ENCODE results near the gene ZNF616. TPM values are rescaled to one million over a fixed set of nuclear protein-coding genes. Genes with fewer than 3 reads are reported as not detected.

Gene ZNF616
- total RNA-seq, 1 experiment from 2014 or later = 6.5 TPM

Small RNA genes lying within 50 kb of the gene (small RNA-seq; reads per million reads assigned to genes)
- 0 to 0.96 reads per million in 2 experiments for gene RPL37P23

Other genes with a start within 250 kb of the ZNF616 start
- gene ZNF649, start 234.9 kb downstream of the ZNF616 start, total RNA-seq (2014; rRNA removed; shearing (Covaris generic)) = 7.9 and 8.0 TPM in 2 replicates
- 7.3 and 8.1 TPM in 2 replicates for gene ZNF613, start 212.5 kb downstream of the ZNF616 start, total RNA-seq (2014; rRNA removed; shearing (Covaris generic))
- 6.1 and 9.1 TPM in 2 replicates for gene ZNF350, start 153.1 kb downstream of the ZNF616 start, total RNA-seq (2014; rRNA removed; shearing (Covaris generic))
- gene ZNF615, start 131.7 kb downstream of the ZNF616 start, total RNA-seq (2014; rRNA removed; shearing (Covaris generic)) = 6.6 and 7.7 TPM in 2 replicates
- gene ZNF614, start 111.6 kb downstream of the ZNF616 start, total RNA-seq (2014; rRNA removed; shearing (Covaris generic)) = 7.7 and 9.0 TPM in 2 replicates
- gene ZNF432, start 91.1 kb downstream of the ZNF616 start, total RNA-seq (2014; rRNA removed; shearing (Covaris generic)) = 3.6 and 4.5 TPM in 2 replicates
- gene ZNF841, start 44.2 kb downstream of the ZNF616 start, total RNA-seq (2014; rRNA removed; shearing (Covaris generic)) = 10.0 and 10.1 TPM in 2 replicates
- 2.2 and 4.6 TPM in 2 replicates for gene ZNF836, start 31.7 kb upstream of the ZNF616 start, total RNA-seq (2014; rRNA removed; shearing (Covaris generic))
- gene PPP2R1A, start 50.1 kb upstream of the ZNF616 start, total RNA-seq (2014; rRNA removed; shearing (Covaris generic)) = 110 and 134 TPM in 2 replicates
- gene ZNF766, start 129.6 kb upstream of the ZNF616 start, total RNA-seq (2014; rRNA removed; shearing (Covaris generic)) = 13.3 and 27.5 TPM in 2 replicates
- 17.1 and 17.7 TPM in 2 replicates for gene ZNF480, start 157.2 kb upstream of the ZNF616 start, total RNA-seq (2014; rRNA removed; shearing (Covaris generic))
- 2.2 and 3.2 TPM in 2 replicates for gene ZNF610, start 196.3 kb upstream of the ZNF616 start, total RNA-seq (2014; rRNA removed; shearing (Covaris generic))
- 18.6 and 19.2 TPM in 2 replicates for gene ZNF880, start 230.0 kb upstream of the ZNF616 start, total RNA-seq (2014; rRNA removed; shearing (Covaris generic))